SK-N-SH (cell line): ENCODE data around the gene PES1. TPM values are rescaled to one million over a fixed set of nuclear protein-coding genes. Genes with fewer than 3 reads are reported as not detected.
"Not testable (repeated sequence)": the region's sequence is repeated elsewhere in the genome, so short reads cannot be mapped to it uniquely, and the experiment has no call there.

Experiments
- CTCF ChIA-PET: fragments of 300-600, 350-600 bp; formaldehyde crosslinking; extraction: SDS; loops from one replicate; lab custom pipeline; 2021; lab: Yijun Ruan, JAX
- POLR2A ChIA-PET: fragments of 350-600 bp; sonication (Branson Sonifier 250); formaldehyde crosslinking; extraction: SDS; loops from one replicate; lab custom pipeline; 2020; ENCODE audit warnings: antibody characterized with exemption, inconsistent platforms; lab: Yijun Ruan, JAX
- DNase-seq: peaks from one replicate; pipeline ENCODE4 v3.0.0; 2012
- H2AFZ ChIP-seq: fragments of 200-600 bp; sonication (generic); 2 replicates; pipeline ENCODE4 v1.8.1; 2016; ENCODE audit warnings: antibody characterized with exemption, mild to moderate bottlenecking, low read depth
- H3F3A ChIP-seq: fragments of 200-600 bp; sonication (generic); replicated peaks from 2 replicates; pipeline ENCODE3; 2016; ENCODE audit warnings: antibody characterized with exemption, mild to moderate bottlenecking; ENCODE audit not compliant: insufficient read depth
- H3K27ac ChIP-seq, 2 experiments: fragments of 200-500 bp in 1 of 2; fragments of 200-600 bp in 1 of 2; sonication (Bioruptor generic) in 1 of 2; sonication (generic), shearing (Covaris generic) in 1 of 2; 2 replicates each; pipeline versions ENCODE4 v1.5.1 to v1.6.1; 2014 to 2016; ENCODE audit warnings: low read depth in 2 of 2, inconsistent platforms in 1 of 2, low read length in 1 of 2, mild to moderate bottlenecking in 1 of 2, mixed read lengths in 1 of 2
- H3K27me3 ChIP-seq: fragments of 200-600 bp; sonication (generic), shearing (Covaris generic); 2 replicates; pipeline ENCODE4 v1.6.1; 2016; ENCODE audit warnings: mixed run types; ENCODE audit not compliant: insufficient read depth
- H3K36me3 ChIP-seq, 2 experiments: fragments of 200-500 bp in 1 of 2; fragments of 200-600 bp in 1 of 2; sonication (Bioruptor generic) in 1 of 2; sonication (generic) in 1 of 2; replicated peaks in 1 of 2; 2 replicates each; pipeline versions ENCODE3 to v1.5.1; 2014 to 2016; ENCODE audit warnings: low read length in 1 of 2, mild to moderate bottlenecking in 1 of 2; ENCODE audit not compliant: insufficient read depth in 2 of 2, control insufficient read depth in 1 of 2
- H3K4me1 ChIP-seq, 2 experiments: fragments of 200-500 bp in 1 of 2; fragments of 200-600 bp in 1 of 2; sonication (Bioruptor generic) in 1 of 2; sonication (generic), shearing (Covaris generic) in 1 of 2; 2 replicates each; pipeline versions ENCODE4 v1.5.1 to v1.6.1; 2014 to 2016; ENCODE audit warnings: low read depth in 1 of 2, low read length in 1 of 2, mixed run types in 1 of 2; ENCODE audit not compliant: insufficient read depth in 2 of 2, control insufficient read depth in 1 of 2
- H3K4me2 ChIP-seq: fragments of 200-600 bp; sonication (generic), shearing (Covaris generic); 2 replicates; pipeline ENCODE4 v1.6.1; 2017; ENCODE audit warnings: mixed run types
- H3K4me3 ChIP-seq, 2 experiments: fragments of 200-500 bp in 1 of 2; fragments of 200-600 bp in 1 of 2; sonication (Bioruptor generic) in 1 of 2; sonication (generic), shearing (Covaris generic) in 1 of 2; 2 replicates each; pipeline versions ENCODE4 v1.5.1 to v1.8.1; 2014 to 2016; ENCODE audit warnings: low read depth in 2 of 2, inconsistent platforms in 1 of 2, low read length in 1 of 2, mild to moderate bottlenecking in 1 of 2, mixed read lengths in 1 of 2, moderate library complexity in 1 of 2
- H3K79me2 ChIP-seq: fragments of 200-600 bp; sonication (generic); 2 replicates; pipeline ENCODE4 v1.8.1; 2017; ENCODE audit warnings: mild to moderate bottlenecking; ENCODE audit not compliant: insufficient read depth
- H3K9ac ChIP-seq: fragments of 200-600 bp; sonication (generic); 2 replicates; pipeline ENCODE4 v1.6.1; 2017; ENCODE audit warnings: mixed run types
- H3K9me2 ChIP-seq: fragments of 200-600 bp; sonication (generic); 2 replicates; pipeline ENCODE4 v1.6.1; 2017; ENCODE audit warnings: mixed run types
- H3K9me3 ChIP-seq: fragments of 200-600 bp; sonication (generic); 2 replicates; pipeline ENCODE4 v1.6.1; 2017; ENCODE audit warnings: mixed run types, mild to moderate bottlenecking, moderate library complexity
- H4K20me1 ChIP-seq: fragments of 200-600 bp; sonication (generic); 2 replicates; pipeline ENCODE4 v1.6.1; 2017; ENCODE audit warnings: mild to moderate bottlenecking, mixed run types; ENCODE audit not compliant: insufficient read depth
- CHD2 ChIP-seq: fragments of 150-350 bp; IDR thresholded peaks from 2 replicates; pipeline ENCODE4 v1.6.1; 2018; ENCODE audit warnings: low read length; ENCODE audit not compliant: partially characterized antibody
- CTCF ChIP-seq: fragments of 200-600 bp; sonication (generic); IDR thresholded peaks from 2 replicates; pipeline ENCODE4 v1.6.1; 2017; ENCODE audit warnings: antibody characterized with exemption, mild to moderate bottlenecking, moderate library complexity
- ELF1 ChIP-seq: IDR thresholded peaks from 2 replicates; pipeline ENCODE4 v1.4.0; 2012
- EP300 ChIP-seq, 2 experiments: IDR thresholded peaks; 2 replicates each; pipeline versions ENCODE4 v1.4.0 to v1.6.1; 2012; ENCODE audit warnings: borderline replicate concordance in 1 of 2, low read depth in 1 of 2, low read length in 1 of 2
- FOXJ3 ChIP-seq: sonication (generic); formaldehyde crosslinking; IDR thresholded peaks from 2 replicates; pipeline ENCODE4 v1.5.1; 2020; ENCODE audit warnings: mild to moderate bottlenecking, missing genetic modification reagents
- GABPA ChIP-seq: IDR thresholded peaks from 2 replicates; pipeline ENCODE4 v1.4.0; 2012; ENCODE audit warnings: low read depth, mild to moderate bottlenecking
- GATA2 ChIP-seq: sonication (generic); formaldehyde crosslinking; IDR thresholded peaks from 2 replicates; pipeline ENCODE4 v1.5.0; 2020; ENCODE audit warnings: mild to moderate bottlenecking, missing genetic modification reagents
- JUND ChIP-seq: IDR thresholded peaks from 2 replicates; pipeline ENCODE4 v1.4.0; 2012
- MAX ChIP-seq: IDR thresholded peaks from 2 replicates; pipeline ENCODE4 v1.4.0; 2012; ENCODE audit warnings: low read depth
- MEF2A ChIP-seq: IDR thresholded peaks from 2 replicates; pipeline ENCODE4 v1.4.0; 2012; ENCODE audit warnings: low read depth, borderline replicate concordance
- MXI1 ChIP-seq: IDR thresholded peaks from 2 replicates; pipeline ENCODE4 v1.6.1; 2012; ENCODE audit warnings: mild to moderate bottlenecking, low read depth, low read length, improper control_type of control experiment
- NFIC ChIP-seq: IDR thresholded peaks from 2 replicates; pipeline ENCODE4 v1.4.0; 2012; ENCODE audit warnings: borderline replicate concordance
- NRF1 ChIP-seq: IDR thresholded peaks from 2 replicates; pipeline ENCODE4 v1.6.1; 2012; ENCODE audit warnings: low read depth, mild to moderate bottlenecking, low read length
- POLR2AphosphoS5 ChIP-seq: IDR thresholded peaks from 2 replicates; pipeline ENCODE4 v1.6.1; 2012; ENCODE audit warnings: low read depth, low read length
- SIN3A ChIP-seq: IDR thresholded peaks from 2 replicates; pipeline ENCODE4 v1.6.1; 2012; ENCODE audit warnings: low read depth, mild to moderate bottlenecking, low read length, moderate library complexity, borderline replicate concordance
- TEAD4 ChIP-seq: IDR thresholded peaks from 2 replicates; pipeline ENCODE4 v1.4.0; 2012; ENCODE audit warnings: mild to moderate bottlenecking, borderline replicate concordance; ENCODE audit not compliant: insufficient read depth
- USF1 ChIP-seq: IDR thresholded peaks from 2 replicates; pipeline ENCODE4 v1.4.0; 2012; ENCODE audit warnings: low read depth, borderline replicate concordance
- YY1 ChIP-seq: IDR thresholded peaks from 2 replicates; pipeline ENCODE4 v1.4.0; 2012; ENCODE audit warnings: low read depth, mild to moderate bottlenecking
- WGBS: methylation state at CpG from one replicate; pipeline ENCODE4 v1.1.6; 2017; ENCODE audit warnings: low lambda C conversion rate; 5-methylcytosine and 5-hydroxymethylcytosine counted together
- polyA plus RNA-seq, 3 experiments: library from polyadenylated mRNA; depleted of rRNA; stranded (reverse); fragments of >200 nt; gene quantifications; 2 replicates each; pipeline ENCODE4 v1.2.3, GENCODE V29; 2012

Gene PES1
- polyA plus RNA-seq, 1 of the 3 experiments (the other 2 are of a cell fraction), result 109 TPM

GRCh38 chr22:30596199-30596598 is 4.5 kb upstream of the PES1 start:
- TF ChIP-seq GATA2 (CRISPR knock-in tag), result no peak
- TF ChIP-seq, all 33 proteins: peak for 0
- WGBS, result 57% methylated on average over 2 of the region's 2 CpGs

GRCh38 chr22:30592360-30592713 is 627 bp upstream of the PES1 start:
- 32% methylated on average over 18 of the region's 18 CpGs for WGBS
- Histone ChIP-seq H4K20me1 (peaks cover 15% of the 10 kb centered on the region; the same call in 1 of the 2 replicates), H3K27ac (peak overlapping the region in 1 of 2 experiments; percentile 80; a peak in 2 of 4 replicates), H3K36me3 (peaks cover 15 to 20% of the 10 kb centered on the region in 2 experiments), H3K4me3 (peak overlapping the region; percentile 20 to 51; a peak in 3 of 4 replicates), H3K79me2 (peaks cover 39% of the 10 kb centered on the region), H2AFZ (peak overlapping the region; percentile 73; the same call in 1 of the 2 replicates), H3K4me2 (peak overlapping the region; percentile 78; the same call in 1 of the 2 replicates), H3K4me1 (peaks cover 3 to 11% of the 10 kb centered on the region in 2 experiments; a peak in 3 of 4 replicates)
- POLR2A ChIA-PET, result interaction anchor here (0.7 to 1.9 kb wide), 7 partner anchors 11 to 169 kb away, joined by 3 to 6 read pairs (median 5); partner anchors contain the start of gene TCN2
- H3K9ac ChIP-seq, H3K9me2 ChIP-seq, DNase-seq, H3K9me3 ChIP-seq, H3F3A ChIP-seq, H3K27me3 ChIP-seq: not testable (repeated sequence)
- CTCF ChIA-PET, result interaction anchor here (1.1 to 2.3 kb wide), 6 partner anchors 10 to 493 kb away, joined by 3 to 13 read pairs (median 5); partner anchors contain the start of gene SLC35E4
- TF ChIP-seq SIN3A, result 0 out of 2 replicates have a peak, but pooled peaks have one; percentile 3

More at GRCh38 chr22:30596199-30596598, 4.5 kb upstream of the PES1 start:
- peaks cover 0 to under 1% of the 10 kb centered on the region in 2 experiments; a peak in 1 of 4 replicates for H3K4me1 ChIP-seq
- H3K4me3 ChIP-seq, result no peak overlapping the region
- H2AFZ ChIP-seq, result no peak overlapping the region
- peaks cover 8% of the 10 kb centered on the region; the same call in 1 of the 2 replicates for H3K27me3 ChIP-seq
- POLR2A ChIA-PET, result no interaction called here
- peaks cover 5% of the 10 kb centered on the region for H3K79me2 ChIP-seq
- no peak overlapping the region for H3K27ac ChIP-seq
- no peaks in the 10 kb centered on the region for H4K20me1 ChIP-seq
- H3K9me2 ChIP-seq, result no peaks in the 10 kb centered on the region
- H3F3A ChIP-seq, result no peaks in the 10 kb centered on the region
- no peak for DNase-seq
- H3K9me3 ChIP-seq, result no peaks in the 10 kb centered on the region
- CTCF ChIA-PET, result interaction anchor here (0.7 to 2.1 kb wide), 2 partner anchors 10 to 39 kb away, joined by 3 to 7 read pairs; no protein-coding TSS in a partner anchor
- H3K4me2 ChIP-seq, result no peak overlapping the region
- no peaks in the 10 kb centered on the region for H3K36me3 ChIP-seq
- H3K9ac ChIP-seq, result no peak overlapping the region

- Histone ChIP-seq H3F3A (peaks cover under 1% of the 10 kb centered on the region), H3K9me2 (no peaks in the 10 kb centered on the region), H3K79me2 (peaks cover 44% of the 10 kb centered on the region), H3K4me1 (peaks cover 3 to 11% of the 10 kb centered on the region in 2 experiments; a peak in 3 of 4 replicates), H3K9me3 (no peaks in the 10 kb centered on the region), H3K9ac (peak overlapping the region; percentile 84), H2AFZ (no peak overlapping the region), H3K36me3 (peaks cover 27 to 31% of the 10 kb centered on the region in 2 experiments), H3K4me3 (peak overlapping the region; percentile 71 to 91), H4K20me1 (peaks cover 15% of the 10 kb centered on the region; the same call in 1 of the 2 replicates), H3K4me2 (peak overlapping the region; percentile 78), H3K27me3 (peaks cover 8% of the 10 kb centered on the region; the same call in 1 of the 2 replicates), H3K27ac (peak overlapping the region; percentile 80 to 94; a peak in 3 of 4 replicates)
- ChIA-PET POLR2A (interaction anchor here (1.0 to 1.9 kb wide), 8 partner anchors 11 to 167 kb away, joined by 3 to 6 read pairs (median 4); partner anchors contain the start of gene TCN2), CTCF (interaction anchor here (0.9 to 1.5 kb wide), 5 partner anchors 14 to 494 kb away, joined by 3 to 5 read pairs (median 4); no protein-coding TSS in a partner anchor)
- no peak for DNase-seq
- WGBS, result 2% methylated on average over 14 of the region's 14 CpGs
- no peak for TF ChIP-seq NFIC
- TF ChIP-seq EP300 (IDR thresholded peaks at IDR 0.05; ENCODE audit: borderline replicate concordance in 1 of 2, low read depth in 1 of 2, low read length in 1 of 2), result no peak
- TF ChIP-seq NRF1, result no peak
- no peak for TF ChIP-seq JUND
- no peak for TF ChIP-seq CHD2
- no peak for TF ChIP-seq TEAD4
- no peak for TF ChIP-seq MEF2A
- no peak for TF ChIP-seq CTCF
- no peak for TF ChIP-seq USF1
- TF ChIP-seq MXI1, result no peak
- TF ChIP-seq YY1, result no peak
- no peak for TF ChIP-seq POLR2AphosphoS5
- TF ChIP-seq MAX, result no peak
- no peak for TF ChIP-seq FOXJ3 (CRISPR knock-in tag)
- TF ChIP-seq ELF1, result no peak
- no peak for TF ChIP-seq GABPA
These were observed 521 bp downstream of the PES1 start for GRCh38 chr22:30591191-30591587.
